HepG2 (cell line): ENCODE data around the gene DBN1. TPM values are rescaled to one million over a fixed set of nuclear protein-coding genes. Genes with fewer than 3 reads are reported as not detected.

Source experiments
- E2F5 ChIP-seq: sonication (generic); formaldehyde crosslinking; conservative IDR thresholded peaks from 2 replicates; pipeline ENCODE4 v1.4.0; 2020; ENCODE audit warnings: missing genetic modification reagents
- ELF3 ChIP-seq: IDR thresholded peaks from 2 replicates; pipeline ENCODE4 v1.6.1; 2016; ENCODE audit warnings: missing genetic modification reagents, missing compliant biosample characterization
- GABPA ChIP-seq, 2 experiments: IDR thresholded peaks; 2 replicates each; pipeline ENCODE4 v1.6.1; 2011 to 2016; ENCODE audit warnings: low read depth in 2 of 2, low read length in 1 of 2, missing biosample characterization in 1 of 2, missing genetic modification characterization in 1 of 2
- HDAC1 ChIP-seq: sonication (generic); formaldehyde crosslinking; IDR thresholded peaks from 2 replicates; pipeline ENCODE4 v1.5.1; 2020; ENCODE audit warnings: mild to moderate bottlenecking, missing genetic modification reagents
- KLF16 ChIP-seq, 2 experiments: sonication (generic) in 1 of 2; formaldehyde crosslinking in 1 of 2; IDR thresholded peaks; 2 replicates each; pipeline versions ENCODE4 v1.6.1 to v1.8.0; 2016 to 2023; ENCODE audit warnings: missing genetic modification reagents in 2 of 2, missing compliant biosample characterization in 1 of 2
- MYNN ChIP-seq: sonication (generic); formaldehyde crosslinking; IDR thresholded peaks from 2 replicates; pipeline ENCODE4 v1.4.0; 2020; ENCODE audit warnings: mild to moderate bottlenecking, low read depth, missing genetic modification reagents
- NFAT5 ChIP-seq: sonication (generic); formaldehyde crosslinking; IDR thresholded peaks from 2 replicates; pipeline ENCODE4 v1.4.0; 2020; ENCODE audit warnings: missing genetic modification reagents
- NFIB ChIP-seq: sonication (generic); formaldehyde crosslinking; IDR thresholded peaks from 2 replicates; pipeline ENCODE4 v1.9.0; 2021; ENCODE audit warnings: missing genetic modification reagents, mild to moderate bottlenecking, borderline replicate concordance
- SALL2 ChIP-seq: sonication (generic); formaldehyde crosslinking; IDR thresholded peaks from 2 replicates; pipeline ENCODE4 v1.8.1; 2023; ENCODE audit warnings: mild to moderate bottlenecking, missing genetic modification reagents, inconsistent platforms
- ZHX2 ChIP-seq, 2 experiments: sonication (generic) in 1 of 2; formaldehyde crosslinking in 1 of 2; IDR thresholded peaks; 2 replicates each; pipeline versions ENCODE4 v1.6.1 to v1.9.0; 2014 to 2022; ENCODE audit warnings: antibody characterized with exemption in 1 of 2, borderline replicate concordance in 1 of 2, inconsistent platforms in 1 of 2, low read depth in 1 of 2, missing genetic modification reagents in 1 of 2
- ZNF543 ChIP-seq: sonication (generic); formaldehyde crosslinking; IDR thresholded peaks from 2 replicates; pipeline ENCODE4 v1.4.0; 2020; ENCODE audit warnings: mild to moderate bottlenecking, missing genetic modification reagents
- ZNF567 ChIP-seq: sonication (generic); formaldehyde crosslinking; IDR thresholded peaks from 2 replicates; pipeline ENCODE4 v1.8.1; 2023; ENCODE audit warnings: mild to moderate bottlenecking, missing genetic modification reagents, borderline replicate concordance
- ZNF577 ChIP-seq: sonication (generic); formaldehyde crosslinking; IDR thresholded peaks from 2 replicates; pipeline ENCODE4 v1.4.0; 2020; ENCODE audit warnings: mild to moderate bottlenecking, low read depth, missing genetic modification reagents, borderline replicate concordance
- ZNF713 ChIP-seq: sonication (generic); formaldehyde crosslinking; IDR thresholded peaks from 2 replicates; pipeline ENCODE4 v1.4.0; 2020; ENCODE audit warnings: mild to moderate bottlenecking, missing genetic modification reagents
- polyA plus RNA-seq, 8 experiments: library from polyadenylated mRNA; depleted of rRNA in 3 of 8; stranded (reverse) in 7 of 8; unstranded in 1 of 8; fragments of >200 nt; fragmentation: Illumina TruSeq in 4 of 8; extraction: Trizol in 4 of 8; gene quantifications; 2 replicates each; pipeline versions ENCODE4 v1.2.1 to v1.2.3, GENCODE V29; 2011 to 2016; ENCODE audit warnings: low read depth in 4 of 8, missing spikeins in 1 of 8, mixed read lengths in 1 of 8; ENCODE audit not compliant: insufficient read depth in 1 of 8
- total RNA-seq, 5 experiments: library from RNA; depleted of rRNA; stranded (reverse); fragments of >200 nt; fragmentation: Illumina TruSeq; extraction: Trizol; gene quantifications; 2 replicates each; pipeline ENCODE4 v1.2.3, GENCODE V29; 2016; ENCODE audit warnings: low read depth in 1 of 5

The DBN1 gene
- total and polyA plus RNA-seq, 2 of the 13 experiments (the other 11 are each of a cell fraction or from before 2014, with no cell fraction given): 27.0 to 37.3 TPM

GRCh38 chr5:177434942-177435738 is 38.3 kb downstream of the DBN1 start (continued):
- TF ChIP-seq ZNF713 (CRISPR knock-in tag) (no peak), KLF16 (CRISPR knock-in tag; IDR thresholded peaks at IDR 0.05) (0 out of 4 replicates have a peak, but pooled peaks of 1 of the 2 experiments have one; percentile 25), NFAT5 (no peak), MYNN (CRISPR knock-in tag) (no peak), ZHX2 (IDR thresholded peaks at IDR 0.05; ENCODE audit: low read depth) (no peak), ZHX2 (CRISPR knock-in tag; IDR thresholded peaks at IDR 0.05; ENCODE audit: borderline replicate concordance) (no peak), HDAC1 (CRISPR knock-in tag) (no peak), GABPA (IDR thresholded peaks at IDR 0.05; ENCODE audit: low read depth, low read length) (no peak), GABPA (CRISPR knock-in tag; IDR thresholded peaks at IDR 0.05; ENCODE audit: low read depth) (0 out of 2 replicates have a peak, but pooled peaks have one; percentile 12), ELF3 (peak; percentile 37), SALL2 (CRISPR knock-in tag) (no peak), ZNF577 (CRISPR knock-in tag) (no peak), ZNF567 (no peak), ZNF543 (CRISPR knock-in tag) (no peak), E2F5 (CRISPR knock-in tag) (no peak), NFIB (CRISPR knock-in tag) (no peak)
